HUES6 (cell line): ENCODE results near the gene TUFM.
"Not testable (repeated sequence)": the region's sequence is repeated elsewhere in the genome, so short reads cannot be mapped to it uniquely, and the experiment has no call there.

ENCODE experiments used
- H3K27ac ChIP-seq: 2 replicates; pipeline ENCODE4 v1.7.0; 2013; ENCODE audit warnings: low read depth, mild to moderate bottlenecking, low read length, inconsistent platforms
- H3K27me3 ChIP-seq: 2 replicates; pipeline ENCODE4 v1.6.1; 2013; ENCODE audit warnings: low read length; ENCODE audit not compliant: control insufficient read depth, insufficient read depth
- H3K36me3 ChIP-seq: 2 replicates; pipeline ENCODE4 v1.6.1; 2013; ENCODE audit warnings: low read length; ENCODE audit not compliant: control insufficient read depth, insufficient read depth
- H3K4me1 ChIP-seq: 2 replicates; pipeline ENCODE4 v1.6.1; 2013; ENCODE audit warnings: low read length; ENCODE audit not compliant: control insufficient read depth, insufficient read depth
- H3K4me3 ChIP-seq: 2 replicates; pipeline ENCODE4 v1.5.1; 2013; ENCODE audit warnings: low read depth, low read length
- H3K9ac ChIP-seq: one replicate; pipeline ENCODE4 v1.6.1; 2013; ENCODE audit warnings: mild to moderate bottlenecking, low read length
- H3K9me3 ChIP-seq: 2 replicates; pipeline ENCODE4 v1.6.1; 2013; ENCODE audit warnings: low read depth, low read length; ENCODE audit not compliant: control insufficient read depth, insufficient read depth

Gene TUFM

GRCh38 chr16:28823291-28823872, 22.8 kb downstream of the TUFM start:
- Histone ChIP-seq H3K36me3 (peaks cover 46% of the 10 kb centered on the region), H3K27ac (peak overlapping the region; percentile 98), H3K9ac (peak overlapping the region; percentile 100), H3K9me3 (no peaks in the 10 kb centered on the region), H3K27me3 (no peaks in the 10 kb centered on the region), H3K4me3 (peak overlapping the region; percentile 99), H3K4me1 (peaks cover 8% of the 10 kb centered on the region; the same call in 1 of the 2 replicates)

- H3K36me3 ChIP-seq: peaks cover 39% of the 10 kb centered on the region
- peak within 1 kb of the TSS; percentile 100 for H3K9ac ChIP-seq
- peaks cover 8% of the 10 kb centered on the region; the same call in 1 of the 2 replicates for H3K4me1 ChIP-seq
- no peaks in the 10 kb centered on the region for H3K27me3 ChIP-seq
- H3K9me3 ChIP-seq: no peaks in the 10 kb centered on the region
- peak within 1 kb of the TSS; percentile 99 for H3K4me3 ChIP-seq
- peak within 1 kb of the TSS; percentile 98 for H3K27ac ChIP-seq
Observed at GRCh38 chr16:28822520-28823290, 23.4 kb downstream of the TUFM start, which contains the start of gene ATXN2L. ATXN2L (plus strand) TSS chr16:28822999; CDS start chr16:28823260, 261 bp downstream.

GRCh38 chr16:28821874-28822519, 24.2 kb downstream of the TUFM start:
- Histone ChIP-seq H3K9ac (peak overlapping the region; percentile 96), H3K9me3 (no peaks in the 10 kb centered on the region), H3K27ac (peak overlapping the region; percentile 72), H3K4me1 (peaks cover 8% of the 10 kb centered on the region; the same call in 1 of the 2 replicates), H3K27me3 (no peaks in the 10 kb centered on the region), H3K4me3 (peak overlapping the region; percentile 99), H3K36me3 (peaks cover 32% of the 10 kb centered on the region)

- not testable (repeated sequence) for H3K27ac ChIP-seq, H3K9me3 ChIP-seq, H3K4me3 ChIP-seq, H3K4me1 ChIP-seq, H3K27me3 ChIP-seq, H3K9ac ChIP-seq
- H3K36me3 ChIP-seq: peaks cover 17% of the 10 kb centered on the region
Observed at GRCh38 chr16:28820546-28820945, 25.6 kb downstream of the TUFM start.

GRCh38 chr16:28820016-28820415, 26.1 kb downstream of the TUFM start:
- Histone ChIP-seq H3K27ac (no peak overlapping the region), H3K4me1 (peaks cover 8% of the 10 kb centered on the region; the same call in 1 of the 2 replicates), H3K4me3 (no peak overlapping the region), H3K36me3 (peaks cover 12% of the 10 kb centered on the region), H3K9me3 (no peaks in the 10 kb centered on the region), H3K27me3 (no peaks in the 10 kb centered on the region), H3K9ac (no peak overlapping the region)

- H3K4me3 ChIP-seq, H3K27ac ChIP-seq, H3K9ac ChIP-seq, H3K4me1 ChIP-seq, H3K9me3 ChIP-seq, H3K36me3 ChIP-seq, H3K27me3 ChIP-seq: not testable (repeated sequence)
Observed at GRCh38 chr16:28807445-28808120, 38.6 kb downstream of the TUFM start.

GRCh38 chr16:28802235-28803019, 43.7 kb downstream of the TUFM start:
- not testable (repeated sequence) for H3K36me3 ChIP-seq, H3K27me3 ChIP-seq, H3K27ac ChIP-seq, H3K9me3 ChIP-seq, H3K9ac ChIP-seq, H3K4me1 ChIP-seq, H3K4me3 ChIP-seq
